IMR-90 (cell line): ENCODE measurements around the gene ZNF227. TPM values are rescaled to one million over a fixed set of nuclear protein-coding genes. Genes with fewer than 3 reads are reported as not detected.

Experiments used
- ATAC-seq: fragments of 200-7000 bp; cut with Tn5 transposase; 2 replicates; pipeline ENCODE4 v1.9.1; 2020; ENCODE audit warnings: low read depth, mild to moderate bottlenecking, moderate library complexity
- BruUV-seq: library from RNA; stranded (reverse); fragments of 400-500 nt; replicated peaks from 2 replicates; lab custom pipeline; 2021; lab: Mats Ljungman, UMichigan
- CTCF ChIA-PET: fragments of 300-600 bp; formaldehyde crosslinking; extraction: SDS; loops from one replicate; lab custom pipeline; 2021; ENCODE audit warnings: antibody characterized with exemption; lab: Yijun Ruan, JAX
- POLR2A ChIA-PET: fragments of 300-600 bp; sonication (Branson Sonifier 250); formaldehyde crosslinking; loops from one replicate; lab custom pipeline; 2022; ENCODE audit warnings: antibody characterized with exemption; ENCODE audit not compliant: unreplicated experiment; lab: Charles Lee
- DNase-seq: peaks from one replicate; pipeline ENCODE4 v3.0.0; 2013
- H2AFZ ChIP-seq: replicated peaks from 2 replicates; pipeline ENCODE3; 2013; ENCODE audit warnings: low read length, mild to moderate bottlenecking; ENCODE audit not compliant: poor library complexity
- H2AK5ac ChIP-seq: 2 replicates; pipeline ENCODE4 v1.6.1; 2013; ENCODE audit warnings: low read depth, low read length, inconsistent platforms
- H2AK9ac ChIP-seq: replicated peaks from 2 replicates; pipeline ENCODE3; 2013; ENCODE audit warnings: mild to moderate bottlenecking, low read depth, low read length, moderate library complexity; ENCODE audit not compliant: poor library complexity
- H2BK120ac ChIP-seq: 2 replicates; pipeline ENCODE4 v1.6.1; 2013; ENCODE audit warnings: low read depth, low read length, inconsistent platforms
- H2BK15ac ChIP-seq: 3 replicates; pipeline ENCODE4 v1.6.1; 2013; ENCODE audit warnings: low read depth, low read length, inconsistent platforms
- H2BK20ac ChIP-seq: 2 replicates; pipeline ENCODE4 v1.6.1; 2013; ENCODE audit warnings: low read depth, mild to moderate bottlenecking, inconsistent platforms, low read length, moderate library complexity
- H2BK5ac ChIP-seq: 2 replicates; pipeline ENCODE4 v1.6.1; 2013; ENCODE audit warnings: mild to moderate bottlenecking, low read depth, low read length, inconsistent platforms; ENCODE audit not compliant: poor library complexity, severe bottlenecking
- H3K14ac ChIP-seq: replicated peaks from 2 replicates; pipeline ENCODE4 v1.6.1; 2013; ENCODE audit warnings: low read depth, low read length, inconsistent platforms
- H3K18ac ChIP-seq: 2 replicates; pipeline ENCODE4 v1.6.1; 2013; ENCODE audit warnings: low read depth, low read length, control low read depth
- H3K23ac ChIP-seq: 2 replicates; pipeline ENCODE4 v1.6.1; 2013; ENCODE audit warnings: low read depth, low read length, inconsistent platforms
- H3K27ac ChIP-seq: 2 replicates; pipeline ENCODE4 v1.5.1; 2013; ENCODE audit warnings: mild to moderate bottlenecking, control low read depth, low read length; ENCODE audit not compliant: insufficient read depth
- H3K27me3 ChIP-seq: 2 replicates; pipeline ENCODE4 v1.6.1; 2013; ENCODE audit warnings: low read length; ENCODE audit not compliant: control insufficient read depth, insufficient read depth
- H3K36me3 ChIP-seq: 2 replicates; pipeline ENCODE4 v1.6.1; 2013; ENCODE audit warnings: low read length, mixed read lengths; ENCODE audit not compliant: control insufficient read depth, insufficient read depth
- H3K4ac ChIP-seq: 2 replicates; pipeline ENCODE4 v1.6.1; 2013; ENCODE audit warnings: low read depth, low read length, inconsistent platforms
- H3K4me1 ChIP-seq: 2 replicates; pipeline ENCODE4 v1.6.1; 2013; ENCODE audit warnings: low read length, mixed read lengths; ENCODE audit not compliant: control insufficient read depth, insufficient read depth
- H3K4me2 ChIP-seq: 2 replicates; pipeline ENCODE4 v1.6.1; 2013; ENCODE audit warnings: low read depth, mild to moderate bottlenecking, control low read depth, low read length, moderate library complexity
- H3K4me3 ChIP-seq: 2 replicates; pipeline ENCODE4 v1.5.1; 2013; ENCODE audit warnings: low read depth, mild to moderate bottlenecking, control low read depth, low read length, moderate library complexity; ENCODE audit not compliant: insufficient read depth
- H3K56ac ChIP-seq: 2 replicates; pipeline ENCODE4 v1.6.1; 2013; ENCODE audit warnings: low read length, inconsistent platforms; ENCODE audit not compliant: insufficient read depth; ENCODE audit errors: extremely low read depth
- H3K79me1 ChIP-seq, 2 experiments: 2 replicates each; pipeline ENCODE4 v1.6.1; 2013; ENCODE audit warnings: low read length in 2 of 2, inconsistent platforms in 1 of 2, low read depth in 1 of 2
- H3K9ac ChIP-seq: 2 replicates; pipeline ENCODE4 v1.6.1; 2013; ENCODE audit warnings: low read depth, low read length, control low read depth
- H3K9me1 ChIP-seq: 2 replicates; pipeline ENCODE4 v1.6.1; 2013; ENCODE audit warnings: low read length, inconsistent platforms; ENCODE audit not compliant: insufficient read depth
- H3K9me3 ChIP-seq: 2 replicates; pipeline ENCODE4 v1.6.1; 2013; ENCODE audit warnings: low read length; ENCODE audit not compliant: control insufficient read depth, insufficient read depth
- H4K20me1 ChIP-seq: 2 replicates; pipeline ENCODE4 v1.6.1; 2013; ENCODE audit warnings: low read length, inconsistent platforms; ENCODE audit not compliant: insufficient read depth
- H4K5ac ChIP-seq: 2 replicates; pipeline ENCODE4 v1.6.1; 2013; ENCODE audit warnings: mild to moderate bottlenecking, low read depth, low read length, control low read depth
- H4K8ac ChIP-seq, 2 experiments: 2 replicates each; pipeline ENCODE4 v1.6.1; 2013; ENCODE audit warnings: low read depth in 2 of 2, low read length in 2 of 2, control low read depth in 1 of 2, inconsistent platforms in 1 of 2
- H4K91ac ChIP-seq: 2 replicates; pipeline ENCODE4 v1.6.1; 2013; ENCODE audit warnings: low read depth, low read length, inconsistent platforms; ENCODE audit not compliant: insufficient read depth
- BHLHE40 ChIP-seq: fragments of 150-350 bp; IDR thresholded peaks from 2 replicates; pipeline ENCODE4 v1.6.1; 2016; ENCODE audit warnings: mild to moderate bottlenecking, low read depth, low read length
- CHD1 ChIP-seq: IDR thresholded peaks from 2 replicates; pipeline ENCODE4 v1.6.1; 2012; ENCODE audit warnings: low read depth, low read length, improper control_type of control experiment
- CTCF ChIP-seq: conservative IDR thresholded peaks from 2 replicates; pipeline ENCODE4 v1.5.1; 2012; ENCODE audit warnings: mild to moderate bottlenecking, low read depth, low read length, improper control_type of control experiment
- ELK1 ChIP-seq: fragments of 150-350 bp; IDR thresholded peaks from 2 replicates; pipeline ENCODE4 v1.6.1; 2016; ENCODE audit warnings: low read depth, mild to moderate bottlenecking, low read length, moderate library complexity, borderline replicate concordance
- MAFK ChIP-seq: IDR thresholded peaks from 2 replicates; pipeline ENCODE4 v1.6.1; 2012; ENCODE audit warnings: low read depth, low read length, improper control_type of control experiment
- MAZ ChIP-seq: IDR thresholded peaks from 2 replicates; pipeline ENCODE4 v1.6.1; 2012; ENCODE audit warnings: low read depth, mild to moderate bottlenecking, low read length, improper control_type of control experiment, moderate library complexity, borderline replicate concordance
- MXI1 ChIP-seq: IDR thresholded peaks from 2 replicates; pipeline ENCODE4 v1.6.1; 2012; ENCODE audit warnings: low read depth, mild to moderate bottlenecking, low read length, moderate library complexity, borderline replicate concordance
- POLR2A ChIP-seq: IDR thresholded peaks from 2 replicates; pipeline ENCODE4 v1.6.1; 2012; ENCODE audit warnings: mild to moderate bottlenecking, low read depth, low read length
- RCOR1 ChIP-seq: IDR thresholded peaks from 2 replicates; pipeline ENCODE4 v1.6.1; 2012; ENCODE audit warnings: mild to moderate bottlenecking, low read length, improper control_type of control experiment; ENCODE audit not compliant: insufficient replicate concordance
- RFX5 ChIP-seq: IDR thresholded peaks from 2 replicates; pipeline ENCODE4 v1.8.0; 2012; ENCODE audit warnings: low read depth, mild to moderate bottlenecking, low read length, moderate library complexity
- SMC3 ChIP-seq: fragments of 150-350 bp; IDR thresholded peaks from 2 replicates; pipeline ENCODE4 v1.6.1; 2016; ENCODE audit warnings: low read depth, mild to moderate bottlenecking, antibody characterized with exemption, low read length, moderate library complexity
- WGBS, 2 experiments: methylation state at CpG; one replicate each; pipeline versions ENCODE4 v1.1.5 to v1.1.7; 2013; ENCODE audit warnings: missing lambda C conversion rate in 2 of 2; ENCODE audit not compliant: insufficient read length in 1 of 2; ENCODE audit errors: extremely low coverage in 2 of 2; 5-methylcytosine and 5-hydroxymethylcytosine counted together
- dilution Hi-C: fragments of 300-500 bp; cut with HindIII; formaldehyde crosslinking; loops from one replicate; pipeline ENCODE4 v1.14.3; 2018; ENCODE audit warnings: low sequenced_read_pairs; ENCODE audit not compliant: unreplicated experiment
- in situ Hi-C: fragments of 300-500 bp; cut with MboI; formaldehyde crosslinking; loops from 3 replicates; pipeline ENCODE4 v1.14.3; 2019; ENCODE audit warnings: low sequenced_read_pairs, inconsistent platforms, mixed read lengths
- intact Hi-C: fragments of 100-400 bp; cut with micrococcal nuclease; formaldehyde crosslinking; loops from 2 replicates; pipeline ENCODE4 v1.10.0; 2022
- polyA plus RNA-seq, 3 experiments: library from polyadenylated mRNA; depleted of rRNA; stranded (reverse); fragments of >200 nt; gene quantifications; 2 replicates each; pipeline ENCODE4 v1.2.3, GENCODE V29; 2012; ENCODE audit warnings: low replicate concordance in 1 of 3
- total RNA-seq: library from RNA; depleted of rRNA; stranded (reverse); fragments of >200 nt; gene quantifications from 2 replicates; pipeline ENCODE4 v1.2.3, GENCODE V29; 2012

ZNF227 gene
- total and polyA plus RNA-seq, 2 of the 4 experiments (the other 2 are of a cell fraction): 4.9 to 19.2 TPM

GRCh38 chr19:44260343-44260681, 48.0 kb downstream of the ZNF227 start:
- Histone ChIP-seq H3K9me3 (peaks cover 9% of the 10 kb centered on the region), H4K8ac (peak overlapping the region in 1 of 2 experiments; percentile 53; a peak in 3 of 4 replicates), H3K4me3 (no peak overlapping the region), H4K5ac (no peak overlapping the region), H3K9ac (no peak overlapping the region), H3K56ac (no peak overlapping the region), H3K14ac (no peak overlapping the region), H3K4me2 (peak overlapping the region; percentile 92), H3K18ac (no peak overlapping the region), H2BK20ac (no peak overlapping the region), H2AK5ac (no peak overlapping the region), H3K4ac (no peak overlapping the region), H3K36me3 (no peaks in the 10 kb centered on the region), H2AFZ (peak overlapping the region; percentile 98), H2BK5ac (no peak overlapping the region), H3K9me1 (no peaks in the 10 kb centered on the region), H3K4me1 (peaks cover 2% of the 10 kb centered on the region; the same call in 1 of the 2 replicates), H3K23ac (no peak overlapping the region), H4K20me1 (no peaks in the 10 kb centered on the region), H3K27me3 (no peaks in the 10 kb centered on the region), H3K79me1 (no peaks in the 10 kb centered on the region), H3K27ac (no peak overlapping the region), H2BK120ac (no peak overlapping the region), H2AK9ac (peak overlapping the region; percentile 76), H2BK15ac (no peak overlapping the region), H4K91ac (no peak overlapping the region)
- TF ChIP-seq MAZ: no peak
- no peak for TF ChIP-seq CHD1
- TF ChIP-seq MXI1: no peak
- no peak for TF ChIP-seq POLR2A
- TF ChIP-seq ELK1: no peak
- TF ChIP-seq BHLHE40: no peak
- TF ChIP-seq CTCF: no peak
- TF ChIP-seq SMC3: no peak
- TF ChIP-seq RCOR1: no peak
- TF ChIP-seq RFX5: no peak
- TF ChIP-seq MAFK: no peak
- ATAC-seq (no peak), DNase-seq (no peak)
- dilution Hi-C loops (no loop called here), in situ Hi-C loops (no loop called here), intact Hi-C loops (no loop called here)
- ChIA-PET CTCF (no interaction called here), POLR2A (interaction anchor here (0.5 kb wide), 1 partner anchor 535 kb away, joined by 3 read pairs; no protein-coding TSS in a partner anchor)
- BruUV-seq: no TSS peak
- WGBS, 2 experiments: no CpG with 5 or more reads among the region's 7 CpGs
